ENCODE data around the gene DDX10. TPM values are rescaled to one million over a fixed set of nuclear protein-coding genes. Genes with fewer than 3 reads are reported as not detected.

DDX10 gene
- total RNA-seq, 1 donor from 2014 or later, result 18.3 TPM

GRCh38 chr11:108826136-108826535 lies 161.3 kb downstream of the DDX10 start:
- no peak for DNase-seq
- no peak overlapping the region for H3K4me3 ChIP-seq
- ATAC-seq, result no peak
- no peak overlapping the region for H3K27ac ChIP-seq
- TF ChIP-seq CTCF (IDR thresholded peaks at IDR 0.05), result no peak
- intact Hi-C loops (cut with DNase I), result no loop called here
- no peaks in the 10 kb centered on the region for H3K4me1 ChIP-seq
- no peaks in the 10 kb centered on the region for H3K9me3 ChIP-seq
- no peaks in the 10 kb centered on the region for H3K27me3 ChIP-seq
- no peaks in the 10 kb centered on the region for H3K36me3 ChIP-seq

- no peak for ATAC-seq
- no peak for TF ChIP-seq CTCF (IDR thresholded peaks at IDR 0.05)
- intact Hi-C loops (cut with DNase I), result no loop called here
- Histone ChIP-seq H3K4me3 (no peak overlapping the region), H3K27me3 (no peaks in the 10 kb centered on the region), H3K4me1 (no peaks in the 10 kb centered on the region), H3K36me3 (peaks cover 10% of the 10 kb centered on the region), H3K9me3 (no peaks in the 10 kb centered on the region), H3K27ac (no peak overlapping the region)
- no peak for DNase-seq
Measured at GRCh38 chr11:108835624-108836023, 170.8 kb downstream of the DDX10 start.

- intact Hi-C loops (cut with DNase I), result no loop called here
- Histone ChIP-seq H3K4me3 (no peak overlapping the region), H3K36me3 (peaks cover 10% of the 10 kb centered on the region), H3K9me3 (no peaks in the 10 kb centered on the region), H3K4me1 (no peaks in the 10 kb centered on the region), H3K27me3 (no peaks in the 10 kb centered on the region), H3K27ac (no peak overlapping the region)
- DNase-seq (no peak), ATAC-seq (no peak)
- no peak for TF ChIP-seq CTCF (IDR thresholded peaks at IDR 0.05)
Measured at GRCh38 chr11:108836541-108836940, 171.7 kb downstream of the DDX10 start.

DNA sequence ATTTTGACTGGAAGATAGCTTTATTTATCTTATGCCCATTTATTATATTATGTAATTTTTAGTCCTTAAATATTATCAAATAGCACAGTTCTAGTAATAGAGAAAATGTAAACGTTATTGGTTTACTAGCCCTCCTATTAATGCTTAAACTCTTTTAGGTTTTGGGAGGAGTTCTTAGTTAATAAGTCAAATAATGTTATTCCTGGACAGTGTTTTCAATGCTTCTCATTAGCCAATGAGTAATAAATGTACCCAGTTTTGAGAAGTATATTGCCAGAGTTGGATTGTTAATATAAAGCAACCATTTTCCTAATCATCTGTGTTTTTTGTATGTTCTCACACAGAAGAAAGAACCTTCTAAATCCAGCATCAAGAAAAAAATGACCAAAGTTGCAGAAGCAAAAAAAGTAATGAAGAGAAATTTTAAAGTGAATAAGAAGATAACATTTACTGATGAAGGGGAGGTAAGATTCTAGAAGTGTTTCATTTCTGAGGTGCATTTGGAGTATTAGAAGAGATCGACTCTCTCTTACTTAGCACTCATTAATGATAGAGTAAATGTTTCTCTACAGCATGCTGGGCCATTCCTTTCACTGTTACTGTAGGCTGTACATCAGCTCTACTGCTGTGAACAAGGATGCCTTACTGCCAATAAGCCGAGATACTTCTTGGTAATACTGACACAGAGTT lies 173.4 kb downstream of the DDX10 start:
- Histone ChIP-seq H3K27ac (no peak overlapping the region), H3K36me3 (peaks cover 10% of the 10 kb centered on the region), H3K4me3 (no peak overlapping the region), H3K4me1 (no peaks in the 10 kb centered on the region), H3K27me3 (no peaks in the 10 kb centered on the region), H3K9me3 (no peaks in the 10 kb centered on the region)
- intact Hi-C loops (cut with DNase I), result no loop called here
- ATAC-seq (no peak), DNase-seq (no peak)
- TF ChIP-seq CTCF (IDR thresholded peaks at IDR 0.05), result no peak

DNA sequence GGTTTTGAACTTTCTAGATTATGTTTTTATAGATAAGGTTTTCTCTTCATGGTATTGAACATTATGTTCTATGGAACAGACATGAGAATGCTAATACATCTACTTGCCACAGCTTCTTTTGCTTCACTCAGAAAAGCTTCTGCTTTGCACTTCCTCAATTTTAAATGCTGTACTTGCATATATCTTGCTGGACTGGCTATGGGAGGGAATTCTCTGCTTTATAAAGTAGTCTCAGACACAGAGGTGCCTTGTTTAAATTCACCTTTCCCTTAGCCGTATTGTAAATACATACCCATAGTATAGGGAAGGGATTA lies 173.9 kb downstream of the DDX10 start:
- Histone ChIP-seq H3K27me3 (no peaks in the 10 kb centered on the region), H3K36me3 (peaks cover 10% of the 10 kb centered on the region), H3K4me3 (no peak overlapping the region), H3K9me3 (no peaks in the 10 kb centered on the region), H3K27ac (no peak overlapping the region), H3K4me1 (no peaks in the 10 kb centered on the region)
- DNase-seq (no peak), ATAC-seq (peak; percentile 25)
- TF ChIP-seq CTCF (IDR thresholded peaks at IDR 0.05), result no peak
- intact Hi-C loops (cut with DNase I), result no loop called here

DNA sequence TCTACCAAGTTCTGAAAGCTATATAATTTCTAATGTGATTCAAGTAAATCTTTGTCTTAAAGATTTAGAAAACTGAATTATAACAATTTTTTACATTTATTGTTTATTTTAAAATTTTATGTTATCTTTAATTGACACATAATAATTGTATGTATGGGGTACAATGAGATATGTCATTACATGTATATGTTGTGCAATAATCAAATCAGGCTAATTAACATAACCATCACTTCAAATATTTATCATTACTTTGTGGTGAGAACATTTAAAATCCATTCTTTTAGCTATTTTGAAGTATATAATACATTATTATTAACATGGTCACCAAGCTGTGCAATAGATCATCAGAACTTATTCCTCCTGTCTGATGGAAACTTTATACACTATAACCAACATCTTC lies 181.1 kb downstream of the DDX10 start:
- Histone ChIP-seq H3K36me3 (no peaks in the 10 kb centered on the region), H3K4me3 (no peak overlapping the region), H3K9me3 (no peaks in the 10 kb centered on the region), H3K27ac (no peak overlapping the region), H3K4me1 (no peaks in the 10 kb centered on the region), H3K27me3 (no peaks in the 10 kb centered on the region)
- DNase-seq, result no peak
- no peak for ATAC-seq
- no peak for TF ChIP-seq CTCF (IDR thresholded peaks at IDR 0.05)
- intact Hi-C loops (cut with DNase I), result no loop called here

Data from upper lobe of right lung (tissue), 1 donor.